Endothelial cell of umbilical vein (primary cell): Measurements from ENCODE around the gene RAD18. TPM values are rescaled to one million over a fixed set of nuclear protein-coding genes. Genes with fewer than 3 reads are reported as not detected.

Experiments
- BruUV-seq: library from RNA; stranded (reverse); fragments of 400-500 nt; replicated peaks from 2 replicates; lab custom pipeline; 2021; lab: Mats Ljungman, UMichigan
- CTCF ChIA-PET: fragments of 300-600, 350-600 bp; sonication (Branson Sonifier 250); formaldehyde crosslinking; loops from one replicate; lab custom pipeline; 2021; ENCODE audit warnings: antibody characterized with exemption, inconsistent platforms; lab: Charles Lee
- POLR2A ChIA-PET: fragments of 300-600, 350-600 bp; sonication (Branson Sonifier 250); formaldehyde crosslinking; loops from one replicate; lab custom pipeline; 2021; ENCODE audit warnings: antibody characterized with exemption, inconsistent platforms; lab: Charles Lee
- DNase-seq: peaks from one replicate; pipeline ENCODE4 v3.0.0-alpha.2; 2011; ENCODE audit warnings: low read depth, low spot score
- FAIRE-seq: peaks from 2 replicates; lab custom pipeline; 2011; peaks lifted over from hg19 to GRCh38; lab: Jason Lieb, UNC
- H2AFZ ChIP-seq: 2 replicates; pipeline ENCODE4 v1.6.0; 2012; ENCODE audit warnings: low read depth, low read length, control low read depth, inconsistent platforms
- H3K27ac ChIP-seq: 2 replicates; pipeline ENCODE4 v1.5.1; 2011; ENCODE audit warnings: low read depth, mild to moderate bottlenecking, control low read depth, low read length, moderate library complexity; ENCODE audit not compliant: insufficient read depth
- H3K27me3 ChIP-seq, 2 experiments: 2 replicates each; pipeline versions ENCODE4 v1.6.0 to v1.6.1; 2011; ENCODE audit warnings: low read length in 2 of 2, mixed read lengths in 1 of 2; ENCODE audit not compliant: control insufficient read depth in 2 of 2, insufficient read depth in 2 of 2
- H3K36me3 ChIP-seq, 2 experiments: 2 replicates in 1 of 2; 3 replicates in 1 of 2; pipeline ENCODE4 v1.5.1; 2011; ENCODE audit warnings: low read length in 2 of 2, mild to moderate bottlenecking in 1 of 2, moderate library complexity in 1 of 2; ENCODE audit not compliant: control insufficient read depth in 2 of 2, insufficient read depth in 2 of 2; ENCODE audit errors: extremely low read depth in 1 of 2
- H3K4me1 ChIP-seq: 3 replicates; pipeline ENCODE4 v1.5.1; 2011; ENCODE audit warnings: mild to moderate bottlenecking, low read length; ENCODE audit not compliant: control insufficient read depth, insufficient read depth; ENCODE audit errors: extremely low read depth
- H3K4me2 ChIP-seq: 2 replicates; pipeline ENCODE4 v1.6.1; 2011; ENCODE audit warnings: low read length, control low read depth, mixed read lengths; ENCODE audit not compliant: insufficient read depth
- H3K4me3 ChIP-seq, 3 experiments: fragments of 200-600 bp in 1 of 3; sonication (generic), shearing (Covaris generic) in 1 of 3; replicated peaks in 1 of 3; 2 replicates each; pipeline ENCODE4 v1.5.1; 2011 to 2016; ENCODE audit warnings: control low read depth in 3 of 3, low read length in 3 of 3, mild to moderate bottlenecking in 2 of 3, inconsistent platforms in 1 of 3, low read depth in 1 of 3, moderate library complexity in 1 of 3; ENCODE audit not compliant: insufficient read depth in 1 of 3
- H3K79me2 ChIP-seq: 2 replicates; pipeline ENCODE4 v1.6.0; 2012; ENCODE audit warnings: low read length, inconsistent platforms; ENCODE audit not compliant: control insufficient read depth, insufficient read depth
- H3K9ac ChIP-seq: replicated peaks from 2 replicates; pipeline ENCODE3; 2011; ENCODE audit warnings: low read length, control low read depth; ENCODE audit not compliant: insufficient read depth; ENCODE audit errors: extremely low read depth
- H3K9me1 ChIP-seq: replicated peaks from 3 replicates; pipeline ENCODE4 v1.6.0; 2011; ENCODE audit warnings: mild to moderate bottlenecking, low read length; ENCODE audit not compliant: control insufficient read depth, insufficient read depth; ENCODE audit errors: extremely low read depth
- H3K9me3 ChIP-seq: replicated peaks from 2 replicates; pipeline ENCODE4 v1.5.1; 2012; ENCODE audit warnings: low read length, inconsistent platforms; ENCODE audit not compliant: control insufficient read depth, insufficient read depth
- H4K20me1 ChIP-seq: replicated peaks from 2 replicates; pipeline ENCODE3; 2011; ENCODE audit warnings: mild to moderate bottlenecking, low read length; ENCODE audit not compliant: control insufficient read depth, insufficient read depth; ENCODE audit errors: extremely low read depth
- EZH2 ChIP-seq: IDR thresholded peaks from 2 replicates; pipeline ENCODE4 v1.6.1; 2012; ENCODE audit warnings: borderline replicate concordance, low read depth, mild to moderate bottlenecking, moderate library complexity, low read length, inconsistent platforms; ENCODE audit not compliant: severe bottlenecking
- GATA2 ChIP-seq: IDR thresholded peaks from 2 replicates; pipeline ENCODE4 v1.7.0; 2011; ENCODE audit warnings: low read depth, mild to moderate bottlenecking, moderate library complexity, mixed read lengths, low read length; ENCODE audit not compliant: insufficient read length, insufficient read depth
- JUN ChIP-seq: IDR thresholded peaks from 2 replicates; pipeline ENCODE4 v1.6.1; 2011; ENCODE audit warnings: borderline replicate concordance, low read depth; ENCODE audit not compliant: insufficient read length, insufficient read depth
- MYC ChIP-seq: IDR thresholded peaks from one replicate; pipeline ENCODE4 v1.6.1; 2011; ENCODE audit warnings: mild to moderate bottlenecking, low read depth, low read length
- POLR2A ChIP-seq: IDR thresholded peaks from 2 replicates; pipeline ENCODE4 v1.6.1; 2012; ENCODE audit warnings: low read depth, mild to moderate bottlenecking, control low read depth, low read length
- dilution Hi-C: fragments of 300-500 bp; cut with MboI; formaldehyde crosslinking; loops from one replicate; pipeline ENCODE4 v1.15.0; 2019; ENCODE audit warnings: low sequenced_read_pairs; ENCODE audit not compliant: extremely low pct_ligation_motif_present
- intact Hi-C: fragments of 100-400 bp; cut with micrococcal nuclease; formaldehyde crosslinking; loops from one replicate; pipeline ENCODE4 v1.10.0; 2022
- polyA plus RNA-seq, 4 experiments: library from polyadenylated mRNA; depleted of rRNA in 3 of 4; stranded (reverse) in 3 of 4; unstranded in 1 of 4; fragments of >200 nt; gene quantifications; 2 replicates each; pipeline versions ENCODE4 v1.2.1 to v1.2.3, GENCODE V29; 2011 to 2012; ENCODE audit warnings: missing spikeins in 1 of 4
- total RNA-seq: library from RNA; stranded (reverse); gene quantifications from 2 replicates; pipeline ENCODE4 v1.2.3, GENCODE V29; 2021
- TF ChIP-seq, protein P1 (sequence below): IDR thresholded peaks from 2 replicates; pipeline ENCODE4 v1.6.1; 2011; ENCODE audit not compliant: insufficient read depth, insufficient read length

Gene RAD18
- total and polyA plus RNA-seq, 2 donors (not counting 3 experiments of a cell fraction or from before 2014, with no cell fraction given), result 7.9 to 23.8 TPM

- ChIA-PET POLR2A (no interaction called here), CTCF (interaction anchor here (1.2 kb wide), 1 partner anchor 193 kb away, joined by 7 read pairs; the partner anchor contains the start of gene OXTR)
- no TSS peak for BruUV-seq
- no peaks in the 10 kb centered on the region for H3K27me3 ChIP-seq
- intact Hi-C loops, result loop anchor here (2.0 to 10.0 kb wide), 2 partner anchors 194 to 298 kb away; partner anchors contain the start of gene OXTR
- DNase-seq (no peak), FAIRE-seq (no peak)
- no peaks in the 10 kb centered on the region for H3K9me1 ChIP-seq
- TF ChIP-seq EZH2 (no peak), MYC (no peak), JUN (no peak), POLR2A (no peak)
- dilution Hi-C loops, result no loop called here
- H3K79me2 ChIP-seq, result peaks cover 45% of the 10 kb centered on the region
- H3K36me3 ChIP-seq, result no peaks in the 10 kb centered on the region
- H4K20me1 ChIP-seq, result no peaks in the 10 kb centered on the region
- peak overlapping the region; percentile 67 for H3K27ac ChIP-seq
- no peaks in the 10 kb centered on the region for H3K9me3 ChIP-seq
- H3K4me1 ChIP-seq, result peaks cover 29% of the 10 kb centered on the region
- H3K4me3 ChIP-seq, result peak overlapping the region; percentile 74 to 92 (median 91)
- H3K4me2 ChIP-seq, result peak overlapping the region; percentile 89
- H3K9ac ChIP-seq, result peak overlapping the region; percentile 79
- no peak overlapping the region for H2AFZ ChIP-seq
Observed at GRCh38 chr3:8962226-8962861, 928 bp downstream of the RAD18 start.

GRCh38 chr3:8959668-8960067, 3.6 kb downstream of the RAD18 start:
- no peak overlapping the region for H3K4me2 ChIP-seq
- no peaks in the 10 kb centered on the region for H4K20me1 ChIP-seq
- CTCF ChIA-PET, result no interaction called here
- TF ChIP-seq, protein P1, sequence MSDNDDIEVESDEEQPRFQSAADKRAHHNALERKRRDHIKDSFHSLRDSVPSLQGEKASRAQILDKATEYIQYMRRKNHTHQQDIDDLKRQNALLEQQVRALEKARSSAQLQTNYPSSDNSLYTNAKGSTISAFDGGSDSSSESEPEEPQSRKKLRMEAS, result no peak
- TF ChIP-seq JUN, result no peak
- no peak for TF ChIP-seq GATA2
- TF ChIP-seq MYC, result no peak
- no peaks in the 10 kb centered on the region for H3K9me3 ChIP-seq
- no peaks in the 10 kb centered on the region for H3K27me3 ChIP-seq
- no peak for FAIRE-seq
- POLR2A ChIA-PET, result no interaction called here
- no peak overlapping the region for H3K27ac ChIP-seq
- dilution Hi-C loops (no loop called here), intact Hi-C loops (loop anchor here (10.0 kb wide), 1 partner anchor 295 kb away; no protein-coding TSS in a partner anchor)
- peaks cover 21% of the 10 kb centered on the region for H3K4me1 ChIP-seq
- H3K4me3 ChIP-seq, result no peak overlapping the region
- no peaks in the 10 kb centered on the region for H3K36me3 ChIP-seq
- no peak overlapping the region for H2AFZ ChIP-seq
- peaks cover 65% of the 10 kb centered on the region for H3K79me2 ChIP-seq
- no peak overlapping the region for H3K9ac ChIP-seq
- H3K9me1 ChIP-seq, result no peaks in the 10 kb centered on the region
- DNase-seq, result no peak
- BruUV-seq, result no TSS peak
